B cell (primary cell): ENCODE data around the gene SAMSN1. TPM values are rescaled to one million over a fixed set of nuclear protein-coding genes. Genes with fewer than 3 reads are reported as not detected.

ENCODE experiments used
- ATAC-seq: fragments of 200-7000 bp; cut with Tn5 transposase; one replicate; pipeline ENCODE4 v1.10.0; 2021; ENCODE audit warnings: low read depth, mild to moderate bottlenecking, moderate number of reproducible peaks, moderate library complexity
- CTCF ChIA-PET: fragments of 350-600 bp; sonication (Branson Sonifier 250); formaldehyde crosslinking; loops from one replicate; lab custom pipeline; 2021; ENCODE audit warnings: antibody characterized with exemption, inconsistent platforms; lab: Charles Lee
- POLR2A ChIA-PET: fragments of 350-600 bp; sonication (Branson Sonifier 250); formaldehyde crosslinking; loops from one replicate; lab custom pipeline; 2021; ENCODE audit warnings: antibody characterized with exemption; lab: Charles Lee
- DNase-seq: peaks from one replicate; pipeline ENCODE4 v3.0.0; 2013
- H2AFZ ChIP-seq: 2 replicates; pipeline ENCODE4 v1.6.1; 2012; ENCODE audit warnings: mild to moderate bottlenecking, low read depth, low read length; ENCODE audit not compliant: insufficient read depth, poor library complexity, severe bottlenecking
- H3K27ac ChIP-seq, 2 donors: 1 replicate in 1 of 2; 2 replicates in 1 of 2; pipeline ENCODE4 v1.5.1; 2012 to 2013; ENCODE audit warnings: low read length in 2 of 2, mild to moderate bottlenecking in 2 of 2, moderate library complexity in 1 of 2
- H3K27me3 ChIP-seq, 4 experiments: fragments of 200-600 bp in 1 of 4; sonication (generic) in 1 of 4; replicated peaks in 1 of 4; 1 replicate in 2 of 4; 2 replicates in 2 of 4; pipeline versions ENCODE4 v1.6.1 to v1.7.0; 2013 to 2016; ENCODE audit warnings: low read length in 3 of 4, mild to moderate bottlenecking in 2 of 4, mixed read lengths in 1 of 4, moderate library complexity in 1 of 4; ENCODE audit not compliant: insufficient read depth in 4 of 4, control insufficient read depth in 3 of 4; ENCODE audit errors: control extremely low read depth in 1 of 4
- H3K36me3 ChIP-seq, 2 experiments: replicated peaks in 1 of 2; 1 replicate in 1 of 2; 2 replicates in 1 of 2; pipeline versions ENCODE4 v1.6.1 to v1.7.1; 2013; ENCODE audit warnings: low read length in 1 of 2; ENCODE audit not compliant: insufficient read depth in 2 of 2, control insufficient read depth in 1 of 2; ENCODE audit errors: control extremely low read depth in 1 of 2, extremely low read depth in 1 of 2
- H3K4me1 ChIP-seq, 2 donors: fragments of 200-600 bp in 1 of 2; sonication (generic) in 1 of 2; 1 replicate in 1 of 2; 2 replicates in 1 of 2; pipeline versions ENCODE4 v1.5.1 to v1.6.1; 2013 to 2017; ENCODE audit warnings: low read length in 2 of 2; ENCODE audit not compliant: control insufficient read depth in 2 of 2, insufficient read depth in 2 of 2
- H3K4me2 ChIP-seq: replicated peaks from 2 replicates; pipeline ENCODE3; 2012; ENCODE audit warnings: mild to moderate bottlenecking, low read depth, low read length; ENCODE audit not compliant: poor library complexity, severe bottlenecking
- H3K4me3 ChIP-seq, 5 experiments: fragments of 200-600 bp in 1 of 5; sonication (generic) in 1 of 5; 1 replicate in 3 of 5; 2 replicates in 2 of 5; pipeline versions ENCODE4 v1.5.1 to v1.7.0; 2011 to 2016; ENCODE audit warnings: low read length in 4 of 5, mild to moderate bottlenecking in 4 of 5, low read depth in 2 of 5, control low read depth in 1 of 5, moderate library complexity in 1 of 5; ENCODE audit not compliant: insufficient read depth in 1 of 5; ENCODE audit errors: control extremely low read depth in 1 of 5, extremely low read depth in 1 of 5
- H3K79me2 ChIP-seq: fragments of 200-600 bp; sonication (generic); one replicate; pipeline ENCODE4 v1.6.0; 2016; ENCODE audit warnings: low read length; ENCODE audit not compliant: control insufficient read depth, insufficient read depth
- H3K9ac ChIP-seq: fragments of 200-600 bp; sonication (generic); 2 replicates; pipeline ENCODE4 v1.6.1; 2017; ENCODE audit warnings: mild to moderate bottlenecking, low read length, moderate library complexity
- H3K9me3 ChIP-seq, 3 donors: one replicate each; pipeline versions ENCODE4 v1.6.1 to v1.7.1; 2013; ENCODE audit warnings: low read length in 2 of 3; ENCODE audit not compliant: control insufficient read depth in 2 of 3, insufficient read depth in 1 of 3; ENCODE audit errors: control extremely low read depth in 1 of 3
- H4K20me1 ChIP-seq: 2 replicates; pipeline ENCODE4 v1.6.0; 2012; ENCODE audit warnings: mild to moderate bottlenecking, low read length; ENCODE audit not compliant: insufficient read depth, control insufficient read depth, poor library complexity, severe bottlenecking
- H3K27ac Mint-ChIP-seq: one replicate; pipeline ENCODE4 v1.8.0; 2021; ENCODE audit warnings: mixed read lengths
- H3K27me3 Mint-ChIP-seq: one replicate; pipeline ENCODE4 v1.8.0; 2021; ENCODE audit warnings: mixed read lengths
- H3K4me1 Mint-ChIP-seq: one replicate; pipeline ENCODE4 v1.8.0; 2021; ENCODE audit warnings: mixed read lengths
- H3K4me3 Mint-ChIP-seq: one replicate; pipeline ENCODE4 v1.8.0; 2021; ENCODE audit warnings: mixed read lengths
- H3K9me3 Mint-ChIP-seq: one replicate; pipeline ENCODE4 v1.8.0; 2022; ENCODE audit warnings: mixed read lengths; ENCODE audit not compliant: insufficient read depth
- CTCF ChIP-seq: fragments of 200-600 bp; IDR thresholded peaks from one replicate; pipeline ENCODE4 v1.8.0; 2022; ENCODE audit warnings: antibody characterized with exemption, mild to moderate bottlenecking
- EZH2 ChIP-seq: IDR thresholded peaks from 2 replicates; pipeline ENCODE4 v1.6.1; 2012; ENCODE audit warnings: borderline replicate concordance, low read depth, mild to moderate bottlenecking, moderate library complexity, low read length; ENCODE audit not compliant: insufficient read depth, poor library complexity, severe bottlenecking
- WGBS: methylation state at CpG from one replicate; pipeline ENCODE4 v1.1.5; 2013; ENCODE audit warnings: missing lambda C conversion rate; ENCODE audit not compliant: insufficient coverage; 5-methylcytosine and 5-hydroxymethylcytosine counted together
- intact Hi-C: fragments of 100-400 bp; cut with micrococcal nuclease; formaldehyde crosslinking; loops from one replicate; pipeline ENCODE4 v1.10.0; 2022
- polyA plus RNA-seq: library from polyadenylated mRNA; depleted of rRNA; stranded (reverse); fragments of >200 nt; gene quantifications from 2 replicates; pipeline ENCODE4 v1.2.3, GENCODE V29; 2012
- total RNA-seq, 2 donors: library from RNA; stranded (reverse); fragments of 120-200 nt in 1 of 2; gene quantifications; 1 replicate in 1 of 2; 2 replicates in 1 of 2; pipeline versions ENCODE4 v1.2.3 to v1.2.4, GENCODE V29; 2013 to 2022

The SAMSN1 gene
- total and polyA plus RNA-seq, 2 donors (not counting 1 experiment from before 2014, with no cell fraction given): 8.7 to 53.1 TPM

- Mint-ChIP-seq H3K27me3 (no peaks in the 10 kb centered on the region), H3K4me1 (no peaks in the 10 kb centered on the region), H3K9me3 (peaks cover 2% of the 10 kb centered on the region), H3K27ac (no peak overlapping the region), H3K4me3 (no peak overlapping the region)
- no peak overlapping the region for H3K4me3 ChIP-seq
- intact Hi-C loops: no loop called here
- H3K4me2 ChIP-seq: no peak overlapping the region
- H3K9me3 ChIP-seq: peaks cover 0 to 2% (median 0%) of the 10 kb centered on the region in 3 donors
- H3K9ac ChIP-seq: no peak overlapping the region
- H3K27me3 ChIP-seq: no peaks in the 10 kb centered on the region
- H3K4me1 ChIP-seq: no peaks in the 10 kb centered on the region
- WGBS: 70% methylated on average over 2 of the region's 2 CpGs
- ATAC-seq (no peak), DNase-seq (no peak)
- H3K36me3 ChIP-seq: peaks cover 0 to 38% of the 10 kb centered on the region in 2 experiments
- H3K27ac ChIP-seq: no peak overlapping the region
- TF ChIP-seq EZH2: no peak
- TF ChIP-seq CTCF: no peak
- no peaks in the 10 kb centered on the region for H4K20me1 ChIP-seq
- ChIA-PET CTCF (interaction anchor here (1.5 kb wide), 1 partner anchor 244 kb away, joined by 3 read pairs; no protein-coding TSS in a partner anchor), POLR2A (no interaction called here)
- H2AFZ ChIP-seq: no peak overlapping the region
- H3K79me2 ChIP-seq: no peaks in the 10 kb centered on the region
These were observed 52.4 kb downstream of the SAMSN1 start for GRCh38 chr21:14493731-14494130.

GRCh38 chr21:14492931-14493330 is 53.2 kb downstream of the SAMSN1 start:
- no peaks in the 10 kb centered on the region for H3K4me1 ChIP-seq
- no peaks in the 10 kb centered on the region for H4K20me1 ChIP-seq
- H3K4me1 Mint-ChIP-seq: no peaks in the 10 kb centered on the region
- peaks cover 0 to 2% (median 0%) of the 10 kb centered on the region in 3 donors for H3K9me3 ChIP-seq
- no peaks in the 10 kb centered on the region for H3K27me3 Mint-ChIP-seq
- H3K4me3 ChIP-seq: no peak overlapping the region
- H3K4me3 Mint-ChIP-seq: no peak overlapping the region
- intact Hi-C loops: no loop called here
- no peak for ATAC-seq
- peaks cover 0 to 30% of the 10 kb centered on the region in 2 experiments for H3K36me3 ChIP-seq
- CTCF ChIA-PET: interaction anchor here (1.5 kb wide), 1 partner anchor 245 kb away, joined by 3 read pairs; no protein-coding TSS in a partner anchor
- TF ChIP-seq CTCF: no peak
- no peak for TF ChIP-seq EZH2
- no peak overlapping the region for H3K27ac ChIP-seq
- 87% methylated on average over 4 of the region's 4 CpGs for WGBS
- H3K27me3 ChIP-seq: no peaks in the 10 kb centered on the region
- no peak for DNase-seq
- H3K9ac ChIP-seq: no peak overlapping the region
- POLR2A ChIA-PET: no interaction called here
- peaks cover 2% of the 10 kb centered on the region for H3K9me3 Mint-ChIP-seq
- no peaks in the 10 kb centered on the region for H3K79me2 ChIP-seq
- H3K27ac Mint-ChIP-seq: no peak overlapping the region
- H2AFZ ChIP-seq: no peak overlapping the region
- no peak overlapping the region for H3K4me2 ChIP-seq
